Prostate gland (tissue), 2 donors: ENCODE data around the gene NTM.

ENCODE experiments used
- CTCF ChIP-seq, 4 experiments: fragments of 200-600 bp in 2 of 4; fragments of 450-650 bp in 2 of 4; sonication (generic) in 2 of 4; IDR thresholded peaks; 1 replicate in 3 of 4; 2 replicates in 1 of 4; pipeline ENCODE4 v1.5.1; 2016 to 2019; ENCODE audit warnings: antibody characterized with exemption in 4 of 4, mild to moderate bottlenecking in 2 of 4, moderate library complexity in 2 of 4
- POLR2A ChIP-seq: fragments of 450-650 bp; IDR thresholded peaks from one replicate; pipeline ENCODE4 v1.6.1; 2016; ENCODE audit warnings: antibody characterized with exemption, mild to moderate bottlenecking

DNA sequence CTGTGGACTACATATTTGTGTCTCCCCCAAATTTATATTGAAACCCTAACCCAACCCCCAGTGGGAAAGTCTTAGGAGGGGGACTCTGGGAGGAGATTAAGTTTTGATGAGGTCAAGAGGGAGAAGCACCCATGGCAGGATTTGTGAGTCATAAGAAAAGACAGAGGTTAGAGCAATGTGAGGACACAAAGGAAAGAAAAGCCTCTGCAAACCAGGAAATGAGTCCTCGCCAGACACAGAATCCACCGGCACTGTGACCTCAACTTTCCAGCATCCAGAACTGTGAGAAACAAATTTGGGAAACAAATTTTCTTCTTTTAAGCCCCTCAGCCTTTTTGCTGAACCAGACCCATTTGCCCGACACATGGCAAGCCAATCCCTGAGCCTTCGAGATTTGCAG lies 397.0 kb downstream of the NTM start:
- TF ChIP-seq CTCF (IDR thresholded peaks at IDR 0.05) (no peak), POLR2A (no peak)
